Thymus (tissue), 11 donors: ENCODE measurements around the gene ASH1L. TPM values are rescaled to one million over a fixed set of nuclear protein-coding genes. Genes with fewer than 3 reads are reported as not detected.
"Not testable (repeated sequence)": the region's sequence is repeated elsewhere in the genome, so short reads cannot be mapped to it uniquely, and the experiment has no call there.

Experiments used
- DNase-seq, 9 donors: peaks; one replicate each; pipeline ENCODE4 v3.0.0-alpha.2; 2013; ENCODE audit warnings: low spot score in 9 of 9, low read depth in 6 of 9, missing footprints in 1 of 9
- H3K27ac ChIP-seq, 2 donors: one replicate each; pipeline ENCODE4 v1.5.1; 2013; ENCODE audit warnings: control low read depth in 1 of 2, low read depth in 1 of 2, low read length in 1 of 2, mild to moderate bottlenecking in 1 of 2, moderate library complexity in 1 of 2
- H3K27me3 ChIP-seq, 2 donors: one replicate each; pipeline ENCODE4 v1.5.1; 2013; ENCODE audit warnings: low read length in 1 of 2; ENCODE audit not compliant: control insufficient read depth in 2 of 2, insufficient read depth in 1 of 2
- H3K36me3 ChIP-seq, 2 donors: one replicate each; pipeline ENCODE4 v1.5.1; 2013; ENCODE audit warnings: low read length in 1 of 2, mild to moderate bottlenecking in 1 of 2, moderate library complexity in 1 of 2; ENCODE audit not compliant: control insufficient read depth in 2 of 2, insufficient read depth in 2 of 2
- H3K4me1 ChIP-seq, 2 donors: one replicate each; pipeline ENCODE4 v1.5.1; 2013; ENCODE audit warnings: low read length in 2 of 2; ENCODE audit not compliant: control insufficient read depth in 2 of 2, insufficient read depth in 2 of 2
- H3K4me3 ChIP-seq, 2 donors: one replicate each; pipeline ENCODE4 v1.5.1; 2013; ENCODE audit warnings: low read length in 2 of 2, control low read depth in 1 of 2, mild to moderate bottlenecking in 1 of 2
- H3K9me3 ChIP-seq, 2 donors: one replicate each; pipeline ENCODE4 v1.5.1; 2013; ENCODE audit warnings: low read length in 1 of 2, mild to moderate bottlenecking in 1 of 2; ENCODE audit not compliant: control insufficient read depth in 2 of 2, insufficient read depth in 1 of 2
- WGBS: extraction: QIAGEN DNeasy Blood & Tissue Kit; methylation state at CpG from one replicate; pipeline ENCODE4 v1.1.7; 2013; 5-methylcytosine and 5-hydroxymethylcytosine counted together
- polyA plus RNA-seq: library from polyadenylated mRNA; stranded (reverse); fragments of 200-250 nt; gene quantifications from one replicate; pipeline ENCODE4 v1.2.3, GENCODE V29; 2013
- total RNA-seq: library from RNA; stranded (reverse); fragments of 120-200 nt; gene quantifications from one replicate; pipeline ENCODE4 v1.2.4, GENCODE V29; 2013
- donor health status: healthy.

The ASH1L gene
- total and polyA plus RNA-seq, 2 donors, result 6.3 to 20.7 TPM

DNA sequence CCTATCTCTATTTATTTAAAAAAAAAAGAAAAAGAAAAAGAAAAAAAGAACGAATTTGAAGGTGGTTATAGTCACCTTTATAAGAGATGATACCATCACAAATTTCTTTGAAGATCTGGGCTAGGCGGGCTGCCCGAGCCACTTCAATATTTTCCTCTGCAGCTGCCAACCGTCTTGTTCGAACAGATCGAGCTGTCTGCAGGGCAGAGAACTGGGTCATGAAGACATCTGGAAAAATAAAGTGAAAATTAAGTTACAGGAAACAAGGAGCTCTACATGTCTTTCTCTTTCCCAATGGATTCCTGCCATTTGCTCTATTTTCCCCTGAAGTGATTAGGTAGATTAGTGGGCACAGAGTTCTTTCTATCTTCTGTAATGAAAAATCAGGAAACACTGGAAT lies 210.0 kb downstream of the ASH1L start:
- Histone ChIP-seq H3K27ac (peak overlapping the region; percentile 31 to 81), H3K36me3 (peaks cover 40 to 85% of the 10 kb centered on the region in 2 donors), H3K4me3 (no peak overlapping the region), H3K9me3 (no peaks in the 10 kb centered on the region), H3K27me3 (no peaks in the 10 kb centered on the region), H3K4me1 (peaks cover 4 to 11% of the 10 kb centered on the region in 2 donors)
- DNase-seq, result peak in 8 of 9 donors; percentile 3 to 67 (median 26)
- WGBS, result 62% methylated on average over 6 of the region's 6 CpGs

GRCh38 chr1:155342842-155343241 lies 219.8 kb downstream of the ASH1L start:
- no peaks in the 10 kb centered on the region for H3K27me3 ChIP-seq
- no peak overlapping the region for H3K4me3 ChIP-seq
- peaks cover 50 to 89% of the 10 kb centered on the region in 2 donors for H3K36me3 ChIP-seq
- no peaks in the 10 kb centered on the region for H3K4me1 ChIP-seq
- no peaks in the 10 kb centered on the region for H3K9me3 ChIP-seq
- no peak overlapping the region for H3K27ac ChIP-seq
- WGBS, result 97% methylated on average over 3 of the region's 3 CpGs
- DNase-seq, result no peak

- 98% methylated on average over 8 of the region's 8 CpGs for WGBS
- DNase-seq, result no peak
- H3K9me3 ChIP-seq, result no peaks in the 10 kb centered on the region
- H3K36me3 ChIP-seq, result peaks cover 49 to 87% of the 10 kb centered on the region in 2 donors
- no peak overlapping the region for H3K27ac ChIP-seq
- no peaks in the 10 kb centered on the region for H3K27me3 ChIP-seq
- H3K4me3 ChIP-seq, result no peak overlapping the region
- H3K4me1 ChIP-seq, result no peaks in the 10 kb centered on the region
Observed at GRCh38 chr1:155339515-155340097, 223.0 kb downstream of the ASH1L start.

DNA sequence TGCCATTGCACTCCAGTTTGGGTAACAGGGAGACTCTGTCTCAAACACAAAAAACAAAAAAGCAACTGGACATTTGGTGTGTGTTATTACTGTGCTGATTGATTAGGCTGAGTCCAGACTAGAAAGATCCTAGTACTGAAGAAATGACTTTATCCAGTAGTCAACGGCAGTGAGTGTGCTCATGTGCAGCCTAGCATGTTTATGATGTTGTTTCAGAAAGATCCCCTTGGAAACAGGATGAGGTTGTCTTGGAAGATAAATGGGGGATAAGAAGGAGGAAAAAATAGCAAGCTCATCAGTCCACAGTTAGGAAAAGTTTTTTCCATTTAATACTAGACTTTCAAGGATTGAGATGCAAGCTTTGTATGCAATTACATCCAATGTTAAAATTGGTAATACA lies 227.6 kb downstream of the ASH1L start:
- H3K36me3 ChIP-seq, result peaks cover 51 to 67% of the 10 kb centered on the region in 2 donors
- no peaks in the 10 kb centered on the region for H3K9me3 ChIP-seq
- 97% methylated on average over 1 of the region's 1 CpG for WGBS
- no peaks in the 10 kb centered on the region for H3K4me1 ChIP-seq
- H3K27ac ChIP-seq, result no peak overlapping the region
- no peak overlapping the region for H3K4me3 ChIP-seq
- H3K27me3 ChIP-seq, result no peaks in the 10 kb centered on the region
- no peak for DNase-seq

- Histone ChIP-seq H3K27ac (no peak overlapping the region), H3K4me1 (peaks cover 0 to 10% of the 10 kb centered on the region in 2 donors), H3K27me3 (no peaks in the 10 kb centered on the region), H3K9me3 (no peaks in the 10 kb centered on the region), H3K36me3 (peaks cover 33 to 36% of the 10 kb centered on the region in 2 donors), H3K4me3 (no peak overlapping the region)
- 96% methylated on average over 11 of the region's 11 CpGs for WGBS
- no peak for DNase-seq
Observed at GRCh38 chr1:155329980-155330598, 232.5 kb downstream of the ASH1L start.

GRCh38 chr1:155328856-155329255 lies 233.7 kb downstream of the ASH1L start:
- peaks cover 25 to 27% of the 10 kb centered on the region in 2 donors for H3K36me3 ChIP-seq
- not testable (repeated sequence) for H3K9me3 ChIP-seq, H3K27me3 ChIP-seq, DNase-seq, H3K4me3 ChIP-seq, H3K27ac ChIP-seq
- H3K4me1 ChIP-seq, result peaks cover 0 to 21% of the 10 kb centered on the region in 2 donors
- 98% methylated on average over 7 of the region's 7 CpGs for WGBS

DNA sequence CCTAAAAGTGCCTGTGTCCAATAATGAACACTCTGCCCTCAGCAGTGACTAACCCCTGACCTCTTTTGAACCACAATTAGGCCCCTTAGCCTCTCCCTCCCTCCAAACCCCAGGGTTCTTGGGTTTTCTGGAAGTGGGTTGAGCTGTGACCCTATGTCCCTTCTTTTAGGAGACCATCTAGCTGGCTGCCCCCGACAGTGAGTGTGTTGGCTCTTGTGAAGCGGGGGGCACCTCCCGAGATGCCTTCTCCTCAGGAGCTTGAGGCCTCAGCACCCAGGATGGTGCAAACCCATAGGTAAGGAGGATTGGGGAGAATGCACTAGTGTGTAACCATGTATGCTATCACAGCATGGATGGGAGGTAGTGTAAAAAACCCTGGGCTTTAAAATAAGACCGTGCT lies 234.6 kb downstream of the ASH1L start:
- H3K4me3 ChIP-seq, result no peak overlapping the region
- 98% methylated on average over 4 of the region's 4 CpGs for WGBS
- H3K36me3 ChIP-seq, result peaks cover 24 to 25% of the 10 kb centered on the region in 2 donors
- peaks cover 0 to 24% of the 10 kb centered on the region in 2 donors for H3K4me1 ChIP-seq
- peaks cover 0 to 10% of the 10 kb centered on the region in 2 donors for H3K27me3 ChIP-seq
- H3K27ac ChIP-seq, result no peak overlapping the region
- DNase-seq, result no peak
- no peaks in the 10 kb centered on the region for H3K9me3 ChIP-seq

DNA sequence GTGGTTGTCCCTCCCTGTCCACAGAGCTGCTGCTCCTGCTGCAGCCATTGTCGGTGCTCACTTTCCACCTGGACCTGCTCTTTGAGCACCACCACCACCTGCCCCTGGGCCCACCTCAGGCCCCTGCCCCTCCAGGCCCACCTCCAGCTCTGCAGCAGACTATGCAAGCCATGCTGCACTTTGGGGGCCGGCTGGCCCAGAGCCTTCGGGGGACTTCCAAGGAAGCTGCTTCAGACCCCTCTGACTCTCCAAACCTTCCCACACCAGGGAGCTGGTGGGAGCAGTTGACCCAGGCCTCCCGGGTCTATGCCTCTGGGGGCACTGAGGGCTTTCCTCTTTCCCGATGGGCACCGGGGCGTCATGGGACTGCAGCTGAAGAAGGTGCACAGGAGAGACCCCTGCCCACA lies 236.0 kb downstream of the ASH1L start:
- H3K4me3 ChIP-seq, result no peak overlapping the region
- no peaks in the 10 kb centered on the region for H3K9me3 ChIP-seq
- H3K27me3 ChIP-seq, result peaks cover 0 to 22% of the 10 kb centered on the region in 2 donors
- no peak for DNase-seq
- H3K27ac ChIP-seq, result no peak overlapping the region
- WGBS, result 97% methylated on average over 7 of the region's 7 CpGs
- H3K4me1 ChIP-seq, result peaks cover 6 to 36% of the 10 kb centered on the region in 2 donors
- peaks cover 22 to 24% of the 10 kb centered on the region in 2 donors for H3K36me3 ChIP-seq

GRCh38 chr1:155326020-155326526 lies 236.5 kb downstream of the ASH1L start:
- 95% methylated on average over 6 of the region's 6 CpGs for WGBS
- Histone ChIP-seq H3K27me3 (peaks cover 0 to 28% of the 10 kb centered on the region in 2 donors), H3K9me3 (no peaks in the 10 kb centered on the region), H3K27ac (peak overlapping the region in 1 of 2 donors; percentile 26), H3K4me1 (peaks cover 6 to 42% of the 10 kb centered on the region in 2 donors), H3K36me3 (peaks cover 17 to 19% of the 10 kb centered on the region in 2 donors), H3K4me3 (no peak overlapping the region)
- no peak for DNase-seq
